GM21526 (cell line): ENCODE measurements around the gene FOXN3.
"Not testable (repeated sequence)": the region's sequence is repeated elsewhere in the genome, so short reads cannot be mapped to it uniquely, and the experiment has no call there.

Source experiments
- ATAC-seq: cut with Tn5 transposase; IDR thresholded peaks from one replicate; pipeline ENCODE4 v1.9.1; 2021; ENCODE audit warnings: moderate library complexity; ENCODE audit not compliant: unreplicated experiment, low FRiP score

Gene FOXN3

GRCh38 chr14:89123215-89123614 lies 293.8 kb downstream of the FOXN3 start:
- ATAC-seq = no peak

GRCh38 chr14:89121968-89122620 lies 294.9 kb downstream of the FOXN3 start:
- ATAC-seq = no peak

- no peak for ATAC-seq
Observed at GRCh38 chr14:89117012-89117411, 300.0 kb downstream of the FOXN3 start.

- no peak for ATAC-seq
Observed at GRCh38 chr14:89114109-89114508, 302.9 kb downstream of the FOXN3 start.

- ATAC-seq = no peak
Observed at GRCh38 chr14:89112720-89113119, 304.3 kb downstream of the FOXN3 start.

- not testable (repeated sequence) for ATAC-seq
Observed at GRCh38 chr14:89111766-89112543, 305.1 kb downstream of the FOXN3 start.

GRCh38 chr14:89111232-89111631 lies 305.8 kb downstream of the FOXN3 start:
- ATAC-seq = not testable (repeated sequence)

GRCh38 chr14:89110110-89110509 lies 306.9 kb downstream of the FOXN3 start:
- no peak for ATAC-seq

GRCh38 chr14:89108608-89109007 lies 308.4 kb downstream of the FOXN3 start:
- no peak for ATAC-seq

GRCh38 chr14:89107626-89108025 lies 309.4 kb downstream of the FOXN3 start:
- ATAC-seq = no peak
